HG03520 (cell line): ENCODE measurements around the gene CADPS.
"Not testable (repeated sequence)": the region's sequence is repeated elsewhere in the genome, so short reads cannot be mapped to it uniquely, and the experiment has no call there.

Source experiments
- ATAC-seq: cut with Tn5 transposase; IDR thresholded peaks from one replicate; pipeline ENCODE4 v1.9.1; 2021; ENCODE audit warnings: mild to moderate bottlenecking, moderate library complexity; ENCODE audit not compliant: unreplicated experiment

The CADPS gene

DNA sequence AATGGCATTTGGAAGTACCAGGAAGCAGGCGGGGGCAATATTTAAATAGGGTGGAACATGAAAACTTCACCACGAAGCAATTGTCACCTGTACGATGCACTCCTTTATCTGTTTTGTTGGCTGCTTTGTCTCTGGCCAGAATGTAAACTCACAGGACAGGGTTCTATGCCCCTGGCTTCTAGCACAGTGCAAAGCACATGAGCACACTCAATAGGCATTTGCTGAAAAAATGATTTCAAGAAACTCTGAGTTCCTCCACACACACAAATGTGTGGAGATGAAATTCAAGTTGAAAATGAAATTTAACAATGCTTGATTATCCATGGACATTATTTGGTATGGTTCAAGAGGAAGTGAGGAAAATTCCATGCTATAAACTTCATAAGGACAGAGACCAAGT, 272.2 kb downstream of the CADPS start:
- no peak for ATAC-seq

DNA sequence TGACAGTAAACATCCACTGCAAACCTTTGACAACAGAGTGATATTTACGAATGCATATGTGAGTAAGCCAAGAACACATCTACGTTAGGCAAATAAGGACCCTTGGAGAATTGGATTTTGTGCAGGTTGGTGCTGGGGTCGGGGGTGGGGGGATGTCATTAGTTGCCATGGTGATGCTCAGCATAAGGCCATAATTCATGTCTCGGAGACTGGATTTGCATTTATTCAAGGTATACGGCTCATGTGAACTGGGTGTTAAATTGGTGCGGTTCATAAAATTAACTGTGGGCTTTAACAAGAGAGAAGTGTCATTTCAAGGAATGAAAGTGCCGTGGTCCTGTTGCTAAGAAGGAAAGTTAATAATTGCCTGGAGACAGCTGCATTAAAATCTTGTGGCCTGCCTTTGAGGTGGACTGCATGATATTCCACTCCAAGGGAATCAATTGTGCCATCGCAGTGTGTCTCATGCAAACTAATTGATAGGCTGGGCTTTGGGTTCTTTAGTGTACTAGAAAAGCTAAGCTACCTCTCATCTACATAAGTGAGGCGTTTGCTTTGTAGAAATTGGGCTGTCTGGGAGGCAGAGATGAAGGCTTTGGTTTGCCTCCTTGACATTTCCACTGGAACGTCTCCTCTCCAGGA, 273.0 kb downstream of the CADPS start:
- ATAC-seq: no peak

- ATAC-seq: no peak
Measured at GRCh38 chr3:62601238-62602070, 273.8 kb downstream of the CADPS start.

DNA sequence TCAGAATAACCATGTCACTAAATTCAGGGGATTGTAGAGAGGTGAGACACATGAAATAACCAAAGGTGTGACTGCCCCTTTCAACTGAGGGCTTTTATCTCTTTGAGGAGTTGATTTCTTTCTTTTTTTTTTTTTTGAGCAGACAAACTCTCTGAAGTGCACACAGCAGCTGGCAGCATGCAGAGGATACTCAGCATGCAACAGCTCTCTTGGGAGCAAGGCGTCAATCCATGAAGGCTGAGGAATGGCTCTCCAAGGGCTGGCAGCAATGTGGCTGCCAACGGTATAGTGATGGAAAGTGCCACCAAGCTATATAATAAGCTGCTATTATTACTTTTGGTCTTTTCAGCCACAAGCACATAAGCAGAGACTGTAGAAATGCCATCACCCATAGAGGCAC, 275.2 kb downstream of the CADPS start:
- no peak for ATAC-seq

DNA sequence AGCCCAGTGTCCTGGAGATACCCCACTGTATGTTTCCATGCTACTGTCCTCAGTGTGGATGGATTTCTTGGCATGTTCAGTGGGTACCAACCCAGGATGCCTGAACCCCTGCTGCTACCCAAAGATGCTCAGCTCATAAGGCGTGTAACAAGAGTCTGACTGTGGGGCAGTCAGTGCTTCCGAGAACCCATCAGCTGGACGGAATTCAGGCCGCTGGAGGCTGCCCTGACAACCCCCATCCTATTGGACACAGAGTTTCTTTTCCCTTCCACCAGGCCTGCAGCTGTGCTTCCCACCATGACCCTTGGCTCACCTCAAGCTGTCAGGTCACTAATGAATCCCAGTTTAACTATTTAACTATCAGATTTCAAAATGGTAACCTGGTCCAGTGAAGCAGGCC, 277.7 kb downstream of the CADPS start:
- no peak for ATAC-seq

DNA sequence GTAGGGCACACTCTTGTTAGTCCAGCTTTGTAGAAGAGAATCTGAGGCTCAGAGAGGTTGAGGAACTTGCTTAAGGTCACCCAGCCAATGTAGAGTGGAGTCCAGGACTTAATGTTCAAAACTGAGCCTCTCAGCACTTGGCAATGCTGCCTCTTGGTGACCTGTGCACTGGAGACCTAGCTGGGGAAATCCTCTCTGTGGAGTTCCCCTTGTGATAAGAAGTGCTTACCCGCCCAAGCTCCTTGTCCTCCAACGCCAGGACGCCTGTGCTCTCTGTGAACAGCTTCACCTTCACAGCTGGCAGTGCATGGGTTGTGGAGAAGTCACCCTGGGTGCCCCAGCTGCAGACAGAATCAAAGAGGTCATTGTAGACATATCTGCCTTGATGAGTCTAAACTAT, 282.8 kb downstream of the CADPS start:
- no peak for ATAC-seq

DNA sequence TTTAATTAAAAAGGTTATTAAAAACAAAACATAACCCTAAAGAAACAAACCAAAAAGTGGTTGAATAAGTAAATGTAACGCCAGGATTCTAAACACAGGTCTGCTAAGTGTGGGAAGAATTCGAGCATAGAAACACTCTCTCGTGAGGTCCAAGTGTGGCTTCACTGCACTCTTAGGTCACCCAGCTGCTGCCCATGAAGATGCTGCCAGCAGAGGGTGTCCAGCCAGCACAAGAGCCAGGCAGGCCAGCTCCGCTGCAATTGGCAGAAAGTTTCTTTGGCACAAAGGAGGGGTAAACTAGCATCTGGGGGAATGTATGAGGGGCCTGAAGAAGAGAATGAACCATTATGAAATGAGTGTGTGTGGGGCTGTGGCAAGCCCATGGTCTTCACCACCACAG, 286.1 kb downstream of the CADPS start:
- ATAC-seq: no peak

DNA sequence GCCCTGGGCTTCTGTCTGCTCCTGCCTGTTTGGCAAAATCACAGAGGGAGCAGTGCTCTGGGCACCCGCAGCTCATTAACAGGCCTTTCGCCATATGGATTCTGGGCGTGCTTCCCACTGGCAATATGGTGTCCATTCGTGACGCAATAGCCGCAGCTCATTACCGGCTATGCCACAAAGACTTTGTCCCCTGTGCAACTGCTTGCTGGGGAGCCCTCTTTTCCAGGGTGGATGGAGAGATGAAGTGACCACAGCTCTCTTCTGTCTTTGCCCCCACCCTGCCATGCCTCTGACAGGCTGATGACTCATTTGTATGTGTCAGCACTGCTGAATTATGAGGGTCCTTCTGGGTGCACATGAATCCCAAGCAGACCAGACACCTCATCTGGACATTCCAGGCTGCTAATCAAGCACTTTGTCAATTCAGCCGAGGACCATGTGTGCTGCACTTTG, 287.6 kb downstream of the CADPS start:
- ATAC-seq: no peak

- ATAC-seq: no peak
Measured at GRCh38 chr3:62587169-62587568, 288.0 kb downstream of the CADPS start.

GRCh38 chr3:62586356-62586755, 288.9 kb downstream of the CADPS start:
- no peak for ATAC-seq

GRCh38 chr3:62585861-62586260, 289.4 kb downstream of the CADPS start:
- no peak for ATAC-seq

DNA sequence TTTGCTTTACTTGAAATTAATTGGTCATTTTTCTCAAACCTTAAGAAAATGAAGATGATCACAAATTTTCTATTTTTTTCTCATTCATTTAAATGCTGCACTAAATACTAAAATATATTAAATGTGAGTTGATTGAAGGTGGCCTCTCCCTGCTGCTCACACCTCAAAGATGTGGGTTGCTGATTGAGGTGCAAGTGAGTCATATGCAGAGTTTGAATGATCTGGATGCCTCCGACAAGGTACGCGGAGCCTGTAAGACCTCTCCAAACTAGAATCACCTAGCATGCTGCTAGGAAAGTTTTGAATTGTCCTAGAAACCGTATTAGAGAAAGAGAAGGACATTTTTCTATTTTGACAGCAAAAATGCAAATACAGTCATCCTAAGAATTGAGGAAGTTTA, 290.6 kb downstream of the CADPS start:
- no peak for ATAC-seq

- ATAC-seq: no peak
Measured at GRCh38 chr3:62582495-62583172, 292.6 kb downstream of the CADPS start.

GRCh38 chr3:62580485-62580884, 294.7 kb downstream of the CADPS start:
- ATAC-seq: not testable (repeated sequence)

DNA sequence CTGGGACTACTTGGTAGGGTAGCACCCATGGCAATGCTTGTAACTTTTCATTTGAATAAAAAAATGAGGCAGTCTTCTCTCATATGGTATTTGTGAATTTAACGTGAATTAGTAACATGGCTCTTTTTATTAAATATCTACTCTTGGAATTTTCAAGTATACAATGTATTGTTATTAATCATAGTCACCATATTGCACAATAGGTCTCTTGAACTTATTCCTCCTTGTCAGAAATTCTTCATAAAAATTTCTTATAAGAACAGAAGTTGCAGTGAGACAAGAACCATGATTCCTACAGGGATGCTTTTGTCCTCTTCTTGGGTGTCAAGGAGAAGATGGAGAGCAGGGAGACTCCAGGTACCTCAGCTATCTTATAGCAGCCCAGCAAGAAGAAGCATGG, 298.1 kb downstream of the CADPS start:
- no peak for ATAC-seq

DNA sequence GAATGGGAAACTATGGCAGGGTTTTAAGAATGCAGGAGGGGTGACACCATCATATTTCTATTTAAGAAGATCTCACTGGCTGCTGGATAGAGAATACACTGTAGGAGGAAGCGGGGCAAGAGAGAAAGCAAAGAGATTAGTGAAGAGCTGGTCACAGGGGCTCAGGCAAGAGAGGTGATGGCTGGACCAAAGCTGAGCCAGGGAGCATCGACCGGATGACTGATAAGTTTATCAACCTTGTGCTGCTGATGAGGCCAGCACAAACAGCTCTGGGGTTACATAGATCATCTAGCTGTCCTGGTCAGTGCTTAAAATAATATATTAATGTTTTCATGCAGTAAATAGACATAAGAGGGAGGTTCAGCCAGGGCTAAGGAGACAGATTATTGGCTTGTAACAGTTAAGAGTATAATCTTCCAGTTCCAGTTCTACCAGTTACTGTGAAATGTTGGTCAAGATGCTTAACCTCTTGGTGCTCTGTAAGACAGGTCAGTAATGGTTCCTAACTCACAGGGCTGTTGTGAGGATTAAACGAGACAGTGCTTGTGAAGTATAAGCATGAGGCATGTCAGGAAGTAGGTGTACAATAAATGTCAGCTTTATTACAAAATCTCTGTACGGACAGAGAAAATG, 300.8 kb downstream of the CADPS start:
- no peak for ATAC-seq

DNA sequence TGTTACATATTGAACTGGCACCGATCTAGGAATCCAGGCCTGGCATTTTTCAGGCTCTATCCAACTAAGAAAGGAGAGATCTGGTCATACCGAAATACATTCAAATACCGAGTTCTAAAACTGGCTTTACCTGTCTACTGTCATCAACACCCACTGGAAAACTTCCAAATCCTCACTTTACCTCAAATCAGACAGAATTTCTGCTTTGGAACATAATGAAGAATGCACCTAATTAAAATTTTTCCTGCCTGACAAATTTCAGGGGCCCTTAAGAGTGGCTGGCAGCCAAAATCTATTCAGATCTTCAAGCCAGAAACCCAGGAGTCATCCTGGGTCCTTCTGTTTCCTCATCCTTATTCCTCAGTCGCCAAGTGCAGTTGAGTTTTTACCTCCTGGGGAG, 303.3 kb downstream of the CADPS start:
- ATAC-seq: no peak

GRCh38 chr3:62570888-62571287, 304.3 kb downstream of the CADPS start:
- no peak for ATAC-seq

DNA sequence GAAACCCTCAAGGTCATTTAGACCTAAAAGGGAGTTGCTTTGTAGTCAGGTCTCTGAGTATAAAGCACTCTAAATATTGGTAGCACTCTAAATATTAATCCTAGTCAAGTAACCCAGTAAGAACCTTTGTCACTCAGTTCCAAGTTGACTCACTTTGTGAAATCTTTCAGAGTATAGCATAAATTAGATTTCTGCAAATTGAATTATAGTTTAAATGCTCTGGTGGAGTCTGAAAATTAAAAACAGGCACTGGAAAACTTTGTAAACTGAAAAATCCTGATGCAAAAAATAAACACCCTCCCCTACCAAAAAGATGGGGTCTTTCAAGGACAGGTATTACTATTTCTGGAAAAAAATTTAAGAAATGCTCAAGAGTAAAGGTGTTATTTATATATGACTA, 305.6 kb downstream of the CADPS start:
- ATAC-seq: no peak

- no peak for ATAC-seq
Measured at GRCh38 chr3:62567097-62568021, 307.9 kb downstream of the CADPS start.
